Occipital lobe (tissue), 2 donors: Measurements from ENCODE around the gene GALNS. TPM values are rescaled to one million over a fixed set of nuclear protein-coding genes. Genes with fewer than 3 reads are reported as not detected.
"Not testable (repeated sequence)": the region's sequence is repeated elsewhere in the genome, so short reads cannot be mapped to it uniquely, and the experiment has no call there.

ENCODE experiments used
- DNase-seq: peaks from one replicate; lab custom pipeline; 2025; lab: John Stamatoyannopoulos, UW
- total RNA-seq: library from RNA; depleted of rRNA; stranded (reverse); fragments of >200 nt; gene quantifications from one replicate; pipeline ENCODE4 v1.2.3, GENCODE V29; 2014

The GALNS gene
- total RNA-seq, 1 donor from 2014 or later, result 6.6 TPM

DNA sequence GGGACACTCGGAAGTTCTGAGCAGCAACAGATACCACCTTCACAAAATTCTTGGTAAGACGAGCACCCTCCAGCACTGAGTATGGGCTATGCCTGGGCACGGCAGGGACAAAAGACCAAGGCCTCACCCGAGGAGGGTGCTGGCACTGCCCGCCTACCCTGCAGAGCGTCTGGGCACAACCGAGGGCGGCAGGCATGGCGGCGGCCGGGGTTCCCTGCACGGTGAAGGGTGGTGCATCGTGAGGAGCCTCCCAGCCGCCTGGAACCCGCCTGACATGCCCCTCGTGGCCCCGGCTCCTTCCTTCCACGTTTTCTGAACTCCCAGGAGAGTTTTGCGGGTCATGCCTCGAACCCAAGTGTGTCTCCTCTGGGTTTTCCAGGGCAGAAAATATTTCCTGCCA, 18.9 kb downstream of the GALNS start:
- no peak for DNase-seq

DNA sequence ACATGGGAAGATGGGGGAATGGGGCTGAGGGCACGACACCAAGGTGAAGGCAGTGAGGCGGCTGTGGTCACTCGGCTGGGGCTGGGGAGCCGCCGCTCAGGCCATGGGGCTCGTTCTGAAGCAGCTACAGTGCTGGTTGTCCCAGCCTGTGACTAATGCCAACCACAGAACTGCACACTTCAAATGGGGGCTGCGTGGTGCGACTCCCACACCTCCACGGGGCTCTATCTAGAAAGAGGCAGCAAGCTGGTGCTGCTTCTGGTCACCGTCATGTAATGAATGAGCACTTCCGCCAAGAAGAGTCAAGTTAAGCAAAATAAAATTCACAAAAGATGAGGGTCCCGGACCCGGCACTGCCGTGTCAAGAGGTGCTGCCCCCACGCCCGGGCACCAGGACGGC, 20.0 kb downstream of the GALNS start:
- no peak for DNase-seq

DNA sequence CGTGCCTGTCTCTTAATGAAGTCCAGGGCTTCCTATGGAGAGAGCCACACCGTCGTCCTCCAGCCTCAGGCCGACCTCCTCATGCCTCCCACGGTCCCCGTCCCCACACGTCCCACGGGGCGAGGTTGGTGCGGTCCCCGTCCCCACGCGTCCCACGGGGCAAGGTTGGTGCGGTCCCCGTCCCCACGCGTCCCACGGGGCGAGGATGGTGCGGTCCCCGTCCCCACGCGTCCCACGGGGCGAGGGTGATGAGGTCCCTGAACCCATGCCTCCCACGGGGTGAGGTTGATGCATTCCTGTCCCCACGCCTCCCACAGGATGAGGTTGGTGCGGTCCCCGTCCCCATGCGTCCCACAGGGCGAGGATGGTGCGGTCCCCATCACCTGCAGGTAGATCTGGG, 20.9 kb downstream of the GALNS start:
- DNase-seq, result no peak

DNA sequence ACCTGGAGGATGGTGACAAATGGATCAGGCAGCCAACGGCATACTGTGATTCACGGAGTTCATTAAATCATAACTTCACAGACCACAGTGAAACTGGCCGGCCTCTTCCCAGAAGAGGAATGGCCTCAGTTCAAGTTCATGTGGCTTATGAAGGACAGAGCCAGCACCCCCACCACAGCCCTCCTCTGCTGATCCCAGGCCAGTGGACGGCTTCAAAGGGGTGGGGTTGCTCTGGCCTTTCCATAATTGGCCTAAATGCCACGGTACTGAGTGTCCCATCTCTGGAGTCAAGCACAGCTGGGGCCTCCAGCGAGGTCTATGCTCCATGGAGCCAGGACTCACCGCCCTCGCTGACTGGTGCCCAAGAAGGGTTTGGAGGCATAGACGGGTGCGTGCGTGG, 21.4 kb downstream of the GALNS start:
- no peak for DNase-seq

DNA sequence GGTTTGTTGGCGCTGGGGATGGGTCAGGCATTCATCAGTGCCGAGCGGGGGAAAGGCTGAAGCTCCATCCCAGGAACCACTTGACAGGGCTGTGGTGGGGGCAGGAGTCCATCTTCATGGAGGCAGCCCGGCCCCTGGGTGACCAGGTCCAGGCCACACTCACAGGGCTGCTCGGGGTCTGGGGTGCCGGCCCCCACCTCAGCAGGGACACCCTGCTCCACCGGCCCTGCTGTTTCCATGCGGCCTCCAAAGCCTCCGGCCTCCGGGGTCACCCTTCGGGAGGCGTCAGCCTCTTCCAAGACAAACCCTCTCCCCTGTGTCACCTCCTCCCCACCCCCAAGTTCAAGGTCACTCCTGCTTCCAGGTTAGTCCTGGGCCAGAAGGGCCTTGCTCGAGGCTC, 22.1 kb downstream of the GALNS start:
- DNase-seq, result no peak

DNA sequence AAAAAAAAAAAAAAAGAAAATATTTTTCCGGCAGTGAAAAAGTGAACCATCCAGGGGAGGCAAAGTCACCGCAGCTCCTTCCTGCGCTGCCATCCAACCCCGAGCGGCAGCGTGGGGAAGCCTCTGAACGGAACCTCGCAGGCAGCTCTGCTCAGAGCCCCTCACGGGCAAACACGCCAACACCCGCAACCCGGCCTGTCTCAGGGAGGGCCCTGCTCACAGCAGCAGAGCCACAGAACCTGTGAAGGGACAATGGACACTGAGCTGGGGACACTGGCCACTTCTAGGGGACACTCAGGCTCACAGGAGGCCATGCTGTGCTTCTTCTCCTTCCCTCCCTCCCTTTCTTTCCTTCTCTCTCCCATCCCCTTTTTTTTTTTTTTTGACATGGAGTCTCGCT, 23.7 kb downstream of the GALNS start:
- DNase-seq, result no peak

DNA sequence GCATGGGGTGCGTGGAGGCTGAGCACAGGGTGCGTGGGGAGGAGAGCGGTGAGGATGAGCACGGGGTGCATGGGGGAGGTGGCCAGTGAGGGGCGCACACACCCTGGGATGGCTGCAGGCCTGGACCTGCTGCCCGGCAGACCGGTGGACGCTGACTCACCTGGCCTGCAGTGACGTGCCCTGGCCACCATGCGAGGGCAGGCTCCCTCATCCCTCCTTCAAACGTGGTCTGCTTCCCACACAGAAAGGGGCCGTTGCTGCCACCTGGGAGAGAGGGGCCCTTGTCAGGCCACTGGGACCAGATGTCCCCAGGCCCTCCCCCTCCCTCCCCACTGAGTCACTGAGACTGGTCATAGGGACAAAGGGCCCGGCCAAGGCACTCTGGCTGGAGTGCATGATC, 24.9 kb downstream of the GALNS start:
- no peak for DNase-seq

DNA sequence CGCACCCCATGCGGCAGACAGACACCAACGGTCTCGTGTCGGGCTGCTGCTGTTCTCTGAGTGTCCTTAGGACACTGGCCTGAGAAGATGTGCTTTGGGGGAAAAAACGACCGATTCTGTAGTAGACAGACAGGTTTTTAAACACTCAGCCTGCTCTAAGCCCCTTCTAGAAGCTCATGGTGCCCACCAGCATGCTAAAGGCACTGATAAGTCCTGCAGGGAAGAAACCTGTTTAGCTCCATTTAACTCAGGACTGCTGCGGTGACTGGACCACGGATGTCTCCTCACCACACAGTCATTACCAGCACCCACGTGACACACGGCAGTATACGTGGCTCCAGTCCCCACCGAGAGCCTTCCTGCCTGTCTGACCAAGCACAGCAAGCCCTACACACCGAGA, 26.0 kb downstream of the GALNS start:
- DNase-seq, result no peak

DNA sequence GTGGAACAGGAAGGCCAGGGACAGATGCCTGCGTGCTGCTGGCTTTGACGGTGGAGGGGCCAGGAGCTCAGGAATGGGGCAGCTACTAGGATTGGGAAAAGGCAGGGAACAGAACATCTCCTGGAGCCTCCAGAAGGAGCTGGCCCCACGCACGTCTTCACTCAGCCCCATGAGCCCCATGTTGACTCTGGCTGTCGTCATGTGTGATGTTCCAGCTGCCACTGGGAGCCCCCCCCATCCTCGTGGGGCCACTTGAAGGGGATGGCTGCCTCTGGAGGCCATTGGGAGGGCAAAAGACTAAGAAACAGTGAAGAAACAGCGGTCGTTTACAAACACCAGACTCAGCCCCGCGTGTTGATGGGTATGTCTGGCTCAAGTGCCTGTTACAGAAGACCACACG, 26.5 kb downstream of the GALNS start:
- no peak for DNase-seq

DNA sequence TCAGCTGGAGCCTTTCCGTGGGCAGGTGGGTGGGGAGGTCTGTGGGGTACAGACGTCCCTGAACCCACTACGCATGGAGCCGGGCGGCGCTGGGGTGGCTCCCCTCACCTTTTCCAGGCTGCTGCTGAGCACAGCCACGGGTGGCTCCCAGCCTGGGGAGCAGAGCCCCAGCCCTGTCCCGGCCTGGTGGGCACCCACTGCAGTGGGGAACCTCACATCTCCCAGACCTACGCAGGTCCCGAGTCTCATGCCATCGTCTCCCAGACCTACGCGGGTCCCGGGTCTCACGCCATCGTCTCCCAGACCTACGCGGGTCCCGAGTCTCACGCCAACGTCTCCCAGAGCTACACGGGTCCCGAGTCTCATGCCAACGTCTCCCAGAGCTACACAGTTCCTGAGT, 28.0 kb downstream of the GALNS start:
- DNase-seq, result no peak

DNA sequence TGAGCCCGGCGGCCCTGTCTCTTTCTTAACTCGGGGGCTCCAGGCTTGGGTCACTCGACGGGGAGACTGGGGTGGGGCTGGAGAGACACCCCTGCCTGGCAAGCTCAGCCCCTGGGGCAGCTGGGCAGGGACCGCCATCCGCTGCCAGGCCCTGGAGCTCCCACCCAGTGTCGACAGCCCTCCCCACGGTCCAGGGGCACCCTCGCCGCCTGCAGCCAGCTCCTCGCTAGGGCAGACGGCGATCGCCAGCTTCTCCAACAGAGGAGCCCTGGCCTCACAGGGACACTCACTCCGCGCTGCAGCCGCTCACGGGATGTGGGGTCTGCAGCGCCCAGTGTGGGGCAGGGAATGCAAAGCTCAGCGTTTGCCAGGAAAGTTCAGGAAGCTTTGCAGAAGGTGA, 29.0 kb downstream of the GALNS start:
- DNase-seq, result no peak

DNA sequence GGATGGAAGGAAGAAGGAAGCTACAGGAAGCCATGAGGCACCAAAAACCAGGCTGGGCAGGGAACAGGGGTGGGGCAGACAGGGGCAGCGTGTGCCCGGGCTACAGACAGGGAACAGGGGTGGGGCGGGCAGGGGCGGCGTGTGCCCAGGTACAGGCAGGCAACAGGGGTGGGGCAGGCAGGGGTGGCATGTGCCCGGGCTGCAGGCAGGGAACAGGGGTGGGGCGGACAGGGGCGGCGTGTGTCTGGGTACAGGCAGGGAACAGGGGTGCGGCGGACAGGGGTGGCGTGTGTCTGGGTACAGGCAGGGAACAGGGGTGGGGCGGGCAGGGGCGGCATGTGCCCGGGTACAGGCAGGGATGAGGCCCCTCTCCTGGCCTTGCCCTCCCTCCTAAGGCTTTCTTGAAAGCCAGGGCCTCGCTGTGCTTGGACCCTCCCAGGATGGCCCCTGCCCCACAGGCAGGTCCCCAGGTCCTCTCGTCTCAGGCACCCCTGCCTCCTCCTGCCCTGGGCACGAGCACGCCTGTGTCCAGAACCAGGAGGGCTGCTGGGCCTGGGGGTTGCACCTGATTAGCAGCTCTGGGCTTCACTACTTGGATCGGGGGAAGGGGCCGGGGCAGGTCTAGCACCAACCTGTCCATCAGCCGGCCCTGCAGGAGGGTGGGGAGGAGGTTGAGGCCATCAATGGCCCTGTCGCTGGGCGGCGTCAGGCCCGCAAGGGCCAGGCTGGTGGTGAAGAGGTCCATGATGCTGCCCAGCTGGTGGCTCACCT, 30.5 kb downstream of the GALNS start:
- DNase-seq, result no peak

DNA sequence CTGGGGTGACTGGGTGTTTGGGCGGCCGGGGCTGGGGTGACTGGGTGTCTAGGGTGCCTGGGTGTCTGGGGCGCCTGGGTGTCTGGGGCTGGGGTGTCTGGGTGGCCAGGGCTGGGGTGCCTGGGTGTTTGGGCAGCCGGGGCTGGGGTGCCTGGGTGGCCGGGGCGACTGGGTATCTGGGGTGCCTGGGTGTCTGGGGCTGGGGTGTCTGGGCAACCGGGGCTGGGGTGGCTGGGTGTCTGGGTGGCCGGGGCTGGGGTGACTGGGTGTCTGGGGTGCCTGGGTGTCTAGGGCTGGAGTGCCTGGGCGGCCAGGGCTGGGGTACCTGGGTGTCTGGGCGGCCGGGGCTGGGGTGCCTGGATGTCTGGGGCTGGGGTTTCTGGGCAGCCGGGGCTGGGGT, 31.6 kb downstream of the GALNS start:
- DNase-seq, result no peak

DNA sequence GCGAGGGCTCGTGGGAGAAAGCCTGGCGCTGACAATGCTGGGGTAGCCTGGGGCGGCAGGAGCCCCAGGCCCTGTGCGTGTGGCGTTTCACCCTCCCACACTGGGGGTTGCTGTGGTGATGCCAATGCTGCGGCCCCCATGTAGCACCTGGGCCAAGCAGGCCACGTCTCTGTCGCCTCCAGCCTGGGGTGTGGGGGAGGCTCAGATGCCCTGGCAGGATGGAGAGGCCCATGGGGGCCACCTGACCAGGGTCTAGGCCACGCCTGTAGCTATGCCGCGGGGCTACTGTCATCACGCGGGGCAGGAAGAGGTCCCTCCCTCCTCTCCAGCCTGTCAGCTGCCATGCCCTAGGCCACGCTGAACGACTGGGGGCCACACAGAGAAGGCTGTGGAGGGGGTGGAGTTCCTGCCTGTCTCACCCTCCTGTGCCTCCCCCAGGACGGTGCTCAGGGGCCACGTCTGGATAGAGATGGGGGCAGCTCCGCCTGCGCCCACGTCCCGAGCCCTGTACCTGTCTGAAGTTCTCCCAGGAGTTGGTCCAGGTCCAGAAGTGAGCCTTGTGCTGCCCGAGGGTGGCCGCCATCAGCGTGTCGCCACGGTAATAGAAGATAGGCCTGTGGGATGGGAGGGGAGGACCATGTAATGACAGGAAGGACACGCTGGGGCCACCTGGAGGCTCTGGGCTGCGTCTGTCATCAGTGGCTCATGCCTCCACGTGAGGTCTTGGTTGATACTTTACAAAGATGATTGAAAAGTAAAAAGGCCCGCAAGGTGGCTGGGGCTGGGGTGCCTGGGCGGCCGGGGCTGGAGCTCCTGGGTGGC, 32.3 kb downstream of the GALNS start:
- DNase-seq, result no peak

DNA sequence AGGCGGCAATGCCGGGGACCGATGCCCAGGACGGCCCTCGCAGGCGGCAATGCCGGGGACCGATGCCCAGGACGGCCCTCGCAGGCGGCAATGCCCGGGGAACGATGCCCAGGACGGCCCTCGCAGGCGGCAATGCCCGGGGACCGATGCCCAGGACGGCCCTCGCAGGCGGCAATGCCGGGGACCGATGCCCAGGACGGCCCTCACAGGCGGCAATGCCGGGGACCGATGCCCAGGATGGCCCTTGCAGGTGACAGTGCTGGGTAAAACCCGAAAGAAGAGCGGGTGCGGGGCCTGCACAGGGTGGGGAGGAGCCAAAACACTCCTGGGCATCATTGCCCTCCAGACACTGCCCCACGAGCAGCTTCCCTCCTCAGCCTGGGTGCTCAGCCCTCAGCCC, 33.1 kb downstream of the GALNS start:
- DNase-seq, result not testable (repeated sequence)

DNA sequence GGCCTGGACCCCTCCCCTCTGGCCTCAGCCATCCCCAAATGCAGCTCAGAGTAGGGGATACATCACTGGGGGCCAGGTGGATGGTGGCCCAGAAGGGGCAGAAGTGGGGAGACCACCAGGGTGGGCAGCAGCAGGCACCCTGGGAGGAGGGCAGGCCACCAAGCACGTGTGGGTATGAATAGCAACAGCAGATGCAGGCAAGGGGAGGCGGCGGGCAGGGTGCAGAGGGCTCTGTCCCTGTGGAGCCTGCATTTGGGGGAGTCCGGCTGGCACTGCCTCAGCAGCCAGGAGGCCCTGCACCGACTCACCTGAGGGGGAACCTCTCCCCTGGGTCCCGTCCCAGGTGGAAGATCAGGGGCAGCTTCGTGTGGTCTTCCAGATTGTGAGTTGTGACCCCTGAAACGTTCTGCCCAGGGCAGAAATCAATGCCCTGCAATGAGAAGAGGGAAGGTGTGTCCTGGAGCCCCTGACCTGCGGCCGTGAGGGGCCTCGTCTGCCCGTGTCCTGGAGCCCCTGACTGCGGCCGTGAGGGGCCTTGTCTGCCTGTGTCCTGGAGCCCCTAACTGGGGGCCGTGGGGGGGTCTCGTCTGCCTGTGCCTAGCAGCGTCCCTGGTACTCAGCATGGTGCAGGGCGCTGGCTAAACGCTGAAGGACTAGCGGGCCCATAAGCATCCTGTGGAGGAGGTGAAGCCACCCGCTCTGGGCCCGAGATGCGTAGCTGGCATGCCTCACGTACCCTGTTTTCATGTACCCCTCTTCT, 34.3 kb downstream of the GALNS start:
- DNase-seq, result no peak

DNA sequence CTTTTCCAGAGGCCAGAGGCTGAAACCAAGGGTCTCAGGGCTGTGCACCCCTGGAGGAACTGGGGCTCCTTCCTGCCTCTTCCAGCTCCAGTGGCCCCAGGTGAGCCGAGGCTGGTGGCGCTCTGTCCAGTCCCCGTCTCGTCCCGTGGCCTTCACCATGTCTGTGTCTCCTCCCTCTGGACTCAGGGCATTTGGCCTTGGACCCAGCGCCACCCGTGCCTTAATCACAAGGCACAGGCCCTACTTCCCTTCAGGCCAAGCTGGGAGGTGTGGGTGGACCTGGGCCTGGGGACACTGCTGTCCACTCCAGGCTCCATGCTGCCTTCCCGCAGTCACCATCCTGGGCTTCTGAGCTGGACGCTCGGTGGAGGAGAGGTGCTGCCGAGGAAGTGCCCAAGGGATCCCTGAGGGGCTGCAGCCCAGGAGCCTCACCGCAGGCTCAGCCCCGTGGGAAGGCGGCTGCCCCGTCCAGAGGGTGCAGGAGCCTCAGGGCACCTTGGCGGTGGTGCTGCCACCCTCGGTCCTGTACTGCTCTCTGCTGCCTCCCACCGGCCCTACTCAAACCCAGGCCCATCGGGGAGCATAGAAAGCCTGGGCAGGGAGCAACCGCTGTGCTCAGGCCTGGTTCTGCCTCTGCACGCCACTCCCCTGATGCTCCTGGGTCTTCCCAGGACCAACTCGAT, 35.4 kb downstream of the GALNS start:
- DNase-seq, result no peak

DNA sequence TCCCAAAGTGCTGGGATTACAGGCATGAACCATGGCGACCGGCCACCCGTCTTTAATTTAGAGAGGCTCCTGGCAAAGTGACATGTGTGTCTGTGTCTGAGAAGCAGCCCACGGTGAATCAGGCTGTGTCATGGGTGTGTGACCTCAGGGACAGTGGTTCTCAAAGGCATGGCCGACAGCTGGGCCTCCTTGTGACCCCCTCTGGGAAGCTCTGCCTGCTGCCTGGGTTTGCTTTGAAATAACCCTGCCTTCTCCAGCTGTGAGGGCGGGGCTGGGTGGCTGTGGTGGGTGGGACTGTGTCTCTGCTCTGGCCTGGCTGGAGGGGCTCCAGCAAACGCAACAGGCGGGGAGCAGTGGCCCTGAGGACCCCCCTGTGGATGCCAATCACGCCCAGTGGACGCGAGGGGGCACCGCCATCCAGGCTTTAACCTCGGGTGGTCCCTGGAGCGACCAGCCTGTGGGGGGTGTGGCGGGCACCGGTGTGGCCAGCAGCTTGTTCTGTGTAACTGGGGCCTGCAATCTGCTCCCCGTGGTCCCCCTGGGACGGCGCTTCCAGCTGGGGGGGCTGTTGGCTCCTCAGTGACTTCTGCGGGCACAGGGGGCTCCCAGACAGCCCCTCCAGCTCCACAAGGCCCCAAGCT, 36.2 kb downstream of the GALNS start:
- DNase-seq, result no peak

DNA sequence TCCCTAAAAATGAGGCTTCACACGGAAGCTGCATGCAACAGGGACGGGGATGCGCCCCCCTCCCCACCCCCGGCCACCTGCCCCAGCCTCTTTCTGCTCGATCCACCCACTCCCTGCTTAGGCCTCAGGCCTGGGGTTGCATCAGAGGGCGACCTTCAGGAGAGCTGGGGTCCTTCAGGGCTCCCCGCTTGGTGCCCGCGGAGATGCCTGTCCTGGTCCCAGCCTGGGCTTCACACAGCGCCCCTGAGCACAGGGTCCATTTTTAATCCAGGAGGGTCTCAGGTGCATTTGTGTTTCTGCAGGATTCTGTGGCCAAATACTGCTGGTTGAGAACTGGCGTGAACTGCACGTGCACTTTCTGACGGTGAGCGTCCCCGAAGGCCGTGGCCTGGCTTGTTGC, 37.6 kb downstream of the GALNS start:
- DNase-seq, result no peak

DNA sequence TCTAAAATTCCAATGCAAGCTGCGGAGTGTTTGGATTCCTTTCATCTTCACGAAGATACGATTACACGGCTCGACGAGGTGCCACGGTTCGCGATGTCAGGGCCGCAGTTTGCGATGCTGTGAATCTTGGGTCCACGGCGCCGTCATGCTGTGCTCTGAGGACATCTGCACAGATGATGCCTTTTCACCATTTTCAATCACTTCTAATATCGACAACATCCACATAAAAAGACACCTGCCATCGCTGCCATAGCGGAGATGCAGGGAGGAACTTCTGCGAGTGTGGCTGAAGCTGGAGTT, 38.2 kb downstream of the GALNS start:
- DNase-seq, result no peak

DNA sequence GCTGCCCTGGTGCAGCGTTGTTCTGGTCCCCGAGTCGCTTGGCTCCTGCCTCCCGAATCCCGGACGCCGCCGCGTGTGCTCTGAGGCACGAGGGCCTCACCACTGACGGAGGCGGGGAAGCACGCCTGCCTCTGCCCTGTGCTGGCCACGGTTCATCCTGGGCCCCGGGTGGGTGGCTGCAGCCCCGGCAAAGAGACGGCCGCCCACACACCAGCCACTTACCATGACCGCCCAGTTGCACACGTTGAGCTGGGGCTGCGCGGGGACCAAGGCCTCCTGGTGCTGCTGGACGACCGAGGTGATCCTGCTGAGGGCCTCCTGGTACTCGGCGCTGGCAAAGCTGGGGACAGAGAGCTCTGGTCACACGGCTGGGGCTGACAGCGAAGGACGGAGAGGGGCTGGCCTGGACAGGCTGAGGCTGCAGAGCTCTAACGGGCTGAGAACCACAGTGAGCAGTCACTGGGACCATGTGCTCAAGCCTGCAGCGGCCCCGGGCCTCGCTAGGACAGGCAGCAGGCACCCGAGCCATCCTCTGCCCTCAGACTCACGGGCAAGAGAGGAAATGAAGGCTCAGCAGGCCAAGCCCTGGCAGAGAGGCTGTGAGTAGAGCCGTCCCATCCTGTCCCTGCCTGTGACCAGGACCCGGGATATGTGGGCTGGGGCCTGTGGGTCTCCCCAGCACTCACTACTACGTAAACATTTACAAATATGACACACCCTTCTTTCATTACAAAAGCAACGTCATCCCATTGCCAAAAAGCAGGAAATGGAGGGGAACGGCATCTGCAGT, 38.8 kb downstream of the GALNS start:
- no peak for DNase-seq
